Measurements from ENCODE around the gene CHRNA4. TPM values are rescaled to one million over a fixed set of nuclear protein-coding genes. Genes with fewer than 3 reads are reported as not detected.

CHRNA4 gene
- total and polyA plus RNA-seq, 2 of the 13 experiments (the other 11 are each of a cell fraction or from before 2014, with no cell fraction given) = not detected

DNA sequence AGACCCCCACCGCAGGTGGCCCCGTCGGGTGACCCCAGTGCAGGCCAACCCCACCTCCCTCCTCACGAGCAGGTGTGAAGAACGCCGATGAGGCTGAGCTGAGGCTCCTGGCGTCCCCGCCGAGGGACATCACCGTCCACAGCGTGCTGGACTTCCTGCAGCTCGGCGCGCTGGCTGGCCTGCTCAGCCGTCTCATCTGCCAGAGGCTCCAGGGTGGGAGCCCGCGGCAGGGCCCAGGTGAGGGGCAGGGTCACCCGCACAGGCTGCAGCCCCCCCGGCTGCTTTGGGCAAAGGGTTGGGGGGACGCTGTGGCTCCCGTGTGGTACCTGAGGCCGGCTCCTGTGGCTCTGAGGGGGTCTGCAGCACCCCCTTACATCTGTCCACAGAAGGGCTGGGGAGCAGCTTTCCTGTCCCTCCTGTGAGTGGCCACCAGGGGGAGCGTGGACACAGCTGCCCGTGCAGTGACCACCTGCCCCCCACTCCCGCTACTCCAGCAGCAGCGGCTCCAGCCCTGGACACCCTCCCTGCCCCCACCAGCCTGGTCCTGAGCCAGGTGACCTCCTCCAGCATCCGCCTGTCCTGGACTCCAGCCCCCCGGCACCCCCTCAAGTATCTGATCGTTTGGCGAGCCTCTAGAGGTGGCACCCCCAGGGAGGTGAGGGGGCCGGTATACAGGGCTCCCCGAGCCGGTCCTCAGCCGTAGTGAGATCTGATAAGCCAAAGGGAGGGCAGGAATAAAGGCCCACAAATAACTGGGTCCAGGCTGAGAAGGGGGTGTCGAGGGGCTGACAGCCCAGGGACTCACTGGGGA, 51.7 kb downstream of the CHRNA4 start (continued):
- TF ChIP-seq SOX13 (IDR thresholded peaks at IDR 0.05) = no peak
- TF ChIP-seq SOX13 (CRISPR knock-in tag; conservative IDR thresholded peaks at IDR 0.05 in 1 of 2, IDR thresholded peaks at IDR 0.05 in 1 of 2) = no peak
- TF ChIP-seq ZBTB21 (CRISPR knock-in tag; IDR thresholded peaks at IDR 0.05) = no peak
- TF ChIP-seq MXD4 (CRISPR knock-in tag; IDR thresholded peaks at IDR 0.05) = no peak
- peak; percentile 39 for TF ChIP-seq YY1 (IDR thresholded peaks at IDR 0.05; ENCODE audit: insufficient read depth, insufficient replicate concordance, low read depth, low read length)
- peak; percentile 67; the same call in 1 of the 2 replicates for TF ChIP-seq EED (CRISPR knock-in tag; IDR thresholded peaks at IDR 0.05)
- no peak for TF ChIP-seq ZNF264 (CRISPR knock-in tag; IDR thresholded peaks at IDR 0.05)
- TF ChIP-seq, protein P1, sequence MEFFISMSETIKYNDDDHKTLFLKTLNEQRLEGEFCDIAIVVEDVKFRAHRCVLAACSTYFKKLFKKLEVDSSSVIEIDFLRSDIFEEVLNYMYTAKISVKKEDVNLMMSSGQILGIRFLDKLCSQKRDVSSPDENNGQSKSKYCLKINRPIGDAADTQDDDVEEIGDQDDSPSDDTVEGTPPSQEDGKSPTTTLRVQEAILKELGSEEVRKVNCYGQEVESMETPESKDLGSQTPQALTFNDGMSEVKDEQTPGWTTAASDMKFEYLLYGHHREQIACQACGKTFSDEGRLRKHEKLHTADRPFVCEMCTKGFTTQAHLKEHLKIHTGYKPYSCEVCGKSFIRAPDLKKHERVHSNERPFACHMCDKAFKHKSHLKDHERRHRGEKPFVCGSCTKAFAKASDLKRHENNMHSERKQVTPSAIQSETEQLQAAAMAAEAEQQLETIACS (CRISPR knock-in tag; IDR thresholded peaks at IDR 0.05) = no peak
- TF ChIP-seq ZNF101 (CRISPR knock-in tag; IDR thresholded peaks at IDR 0.05; ENCODE audit: borderline replicate concordance, low read depth) = no peak
- TF ChIP-seq CCDC6 (CRISPR knock-in tag; IDR thresholded peaks at IDR 0.05) = no peak
- no peak for TF ChIP-seq NPAS2 (CRISPR knock-in tag; IDR thresholded peaks at IDR 0.05; ENCODE audit: borderline replicate concordance)
- no peak for TF ChIP-seq TP53 (CRISPR knock-in tag; conservative IDR thresholded peaks at IDR 0.05)
- TF ChIP-seq ZNF510 (CRISPR knock-in tag; IDR thresholded peaks at IDR 0.05; ENCODE audit: low read depth) = no peak
- TF ChIP-seq ZMAT3 (CRISPR knock-in tag; conservative IDR thresholded peaks at IDR 0.05) = no peak
- TF ChIP-seq HDAC6 (IDR thresholded peaks at IDR 0.05; ENCODE audit: low read depth, low read length) = no peak
- TF ChIP-seq, protein P2, sequence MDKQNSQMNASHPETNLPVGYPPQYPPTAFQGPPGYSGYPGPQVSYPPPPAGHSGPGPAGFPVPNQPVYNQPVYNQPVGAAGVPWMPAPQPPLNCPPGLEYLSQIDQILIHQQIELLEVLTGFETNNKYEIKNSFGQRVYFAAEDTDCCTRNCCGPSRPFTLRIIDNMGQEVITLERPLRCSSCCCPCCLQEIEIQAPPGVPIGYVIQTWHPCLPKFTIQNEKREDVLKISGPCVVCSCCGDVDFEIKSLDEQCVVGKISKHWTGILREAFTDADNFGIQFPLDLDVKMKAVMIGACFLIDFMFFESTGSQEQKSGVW (CRISPR knock-in tag; IDR thresholded peaks at IDR 0.05; ENCODE audit: borderline replicate concordance) = no peak
- TF ChIP-seq SRSF4 (IDR thresholded peaks at IDR 0.05; ENCODE audit: low read depth, low read length, poor library complexity, severe bottlenecking) = no peak
- TF ChIP-seq, protein P3, sequence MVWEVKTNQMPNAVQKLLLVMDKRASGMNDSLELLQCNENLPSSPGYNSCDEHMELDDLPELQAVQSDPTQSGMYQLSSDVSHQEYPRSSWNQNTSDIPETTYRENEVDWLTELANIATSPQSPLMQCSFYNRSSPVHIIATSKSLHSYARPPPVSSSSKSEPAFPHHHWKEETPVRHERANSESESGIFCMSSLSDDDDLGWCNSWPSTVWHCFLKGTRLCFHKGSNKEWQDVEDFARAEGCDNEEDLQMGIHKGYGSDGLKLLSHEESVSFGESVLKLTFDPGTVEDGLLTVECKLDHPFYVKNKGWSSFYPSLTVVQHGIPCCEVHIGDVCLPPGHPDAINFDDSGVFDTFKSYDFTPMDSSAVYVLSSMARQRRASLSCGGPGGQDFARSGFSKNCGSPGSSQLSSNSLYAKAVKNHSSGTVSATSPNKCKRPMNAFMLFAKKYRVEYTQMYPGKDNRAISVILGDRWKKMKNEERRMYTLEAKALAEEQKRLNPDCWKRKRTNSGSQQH (CRISPR knock-in tag; IDR thresholded peaks at IDR 0.05; ENCODE audit: low read depth) = no peak
- TF ChIP-seq ZNF747 (CRISPR knock-in tag; IDR thresholded peaks at IDR 0.05; ENCODE audit: borderline replicate concordance) = no peak
- 0 out of 2 replicates have a peak, but pooled peaks have one; percentile 11 for TF ChIP-seq ZNF225 (CRISPR knock-in tag; IDR thresholded peaks at IDR 0.05)
- peak; percentile 63; the same call in 1 of the 2 replicates for TF ChIP-seq NFKB2 (CRISPR knock-in tag; IDR thresholded peaks at IDR 0.05; ENCODE audit: borderline replicate concordance)
- TF ChIP-seq MEIS2 (CRISPR knock-in tag; IDR thresholded peaks at IDR 0.05) = peak; percentile 74; the same call in 1 of the 2 replicates
- no peak for TF ChIP-seq ERF (CRISPR knock-in tag; IDR thresholded peaks at IDR 0.05)
- TF ChIP-seq, protein P4, sequence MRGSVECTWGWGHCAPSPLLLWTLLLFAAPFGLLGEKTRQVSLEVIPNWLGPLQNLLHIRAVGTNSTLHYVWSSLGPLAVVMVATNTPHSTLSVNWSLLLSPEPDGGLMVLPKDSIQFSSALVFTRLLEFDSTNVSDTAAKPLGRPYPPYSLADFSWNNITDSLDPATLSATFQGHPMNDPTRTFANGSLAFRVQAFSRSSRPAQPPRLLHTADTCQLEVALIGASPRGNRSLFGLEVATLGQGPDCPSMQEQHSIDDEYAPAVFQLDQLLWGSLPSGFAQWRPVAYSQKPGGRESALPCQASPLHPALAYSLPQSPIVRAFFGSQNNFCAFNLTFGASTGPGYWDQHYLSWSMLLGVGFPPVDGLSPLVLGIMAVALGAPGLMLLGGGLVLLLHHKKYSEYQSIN (CRISPR knock-in tag; IDR thresholded peaks at IDR 0.05; ENCODE audit: borderline replicate concordance) = no peak
- TF ChIP-seq ZSCAN22 (CRISPR knock-in tag; IDR thresholded peaks at IDR 0.05) = no peak
